Cerebellar cortex (tissue), 1 donor: ENCODE results near the gene TFEC.
"Not testable (repeated sequence)": the region's sequence is repeated elsewhere in the genome, so short reads cannot be mapped to it uniquely, and the experiment has no call there.

Source experiments
- DNase-seq: peaks from one replicate; pipeline ENCODE4 v3.0.0-alpha.2; 2015; ENCODE audit warnings: low spot score

Gene TFEC, protein sequence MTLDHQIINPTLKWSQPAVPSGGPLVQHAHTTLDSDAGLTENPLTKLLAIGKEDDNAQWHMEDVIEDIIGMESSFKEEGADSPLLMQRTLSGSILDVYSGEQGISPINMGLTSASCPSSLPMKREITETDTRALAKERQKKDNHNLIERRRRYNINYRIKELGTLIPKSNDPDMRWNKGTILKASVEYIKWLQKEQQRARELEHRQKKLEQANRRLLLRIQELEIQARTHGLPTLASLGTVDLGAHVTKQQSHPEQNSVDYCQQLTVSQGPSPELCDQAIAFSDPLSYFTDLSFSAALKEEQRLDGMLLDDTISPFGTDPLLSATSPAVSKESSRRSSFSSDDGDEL

DNA sequence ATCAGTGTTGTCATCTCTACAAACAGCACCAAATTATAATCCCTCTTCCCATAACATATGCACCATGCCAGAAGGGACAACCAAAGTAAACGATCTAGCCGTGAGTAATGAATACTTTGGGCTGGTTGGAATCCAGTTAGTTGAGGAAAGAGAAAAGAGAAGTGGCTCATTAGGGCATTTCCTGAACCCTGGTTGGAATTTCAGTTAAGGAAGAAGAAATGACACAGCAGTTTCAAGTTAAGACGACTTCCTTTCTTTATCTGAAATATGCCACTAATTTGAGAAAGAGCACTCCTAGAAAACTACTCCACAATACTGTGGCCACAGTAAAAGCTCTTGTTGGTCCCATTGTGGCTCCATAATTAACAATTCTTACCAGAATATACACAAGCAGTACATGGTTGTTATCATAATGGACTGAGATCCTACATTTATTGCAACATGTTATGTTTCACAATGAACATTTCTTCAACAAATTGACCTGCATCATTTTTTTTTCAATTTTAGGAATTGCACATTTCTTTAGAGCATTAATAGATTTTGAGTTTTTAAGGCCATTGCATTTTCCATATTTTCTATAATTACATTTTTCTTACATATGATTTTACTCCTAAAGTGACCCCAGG is at the start of gene TFEC:
Gene TFEC (minus strand): TSS at position 113 of the 626 bp plus-strand sequence. CDS start 46,322 bp downstream, outside the sequence.
- no peak for DNase-seq

DNA sequence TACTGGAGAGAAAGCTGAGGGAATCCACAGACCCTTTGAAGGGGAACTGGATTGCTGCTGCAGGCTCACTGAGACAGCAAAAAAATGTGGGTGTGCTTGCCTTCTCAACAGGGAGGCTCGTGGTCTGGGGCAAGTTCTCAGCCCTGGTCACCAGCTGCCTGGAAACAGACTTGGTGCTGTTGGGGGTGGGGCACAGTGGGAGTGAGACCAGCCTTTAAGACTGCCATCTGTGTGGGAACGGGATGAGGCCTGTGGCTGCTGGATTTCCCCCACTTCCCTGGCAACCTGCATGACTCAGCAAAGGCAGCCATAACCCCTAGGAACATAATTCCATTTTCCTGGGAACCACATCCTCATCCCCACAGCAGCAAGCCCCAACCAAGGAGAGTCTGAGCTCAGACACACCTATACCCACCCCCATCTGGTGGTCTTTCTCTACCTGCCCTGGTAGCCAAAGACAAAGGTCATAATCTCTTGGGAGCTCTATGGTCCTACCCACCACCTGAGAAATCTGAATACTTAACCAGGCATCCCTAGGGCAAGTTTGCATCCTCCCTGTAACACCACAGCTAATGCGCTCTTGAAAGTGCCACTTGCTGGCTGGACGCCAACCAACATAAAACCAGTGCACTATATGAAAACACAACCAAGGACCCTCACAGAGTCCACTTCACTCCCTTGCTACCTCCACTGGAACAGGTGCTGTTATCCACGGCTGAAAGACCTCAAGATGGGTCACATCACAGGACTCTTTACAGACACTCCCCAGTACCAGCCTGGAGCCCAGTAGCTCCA is 45.0 kb upstream of the TFEC start:
- no peak for DNase-seq

DNA sequence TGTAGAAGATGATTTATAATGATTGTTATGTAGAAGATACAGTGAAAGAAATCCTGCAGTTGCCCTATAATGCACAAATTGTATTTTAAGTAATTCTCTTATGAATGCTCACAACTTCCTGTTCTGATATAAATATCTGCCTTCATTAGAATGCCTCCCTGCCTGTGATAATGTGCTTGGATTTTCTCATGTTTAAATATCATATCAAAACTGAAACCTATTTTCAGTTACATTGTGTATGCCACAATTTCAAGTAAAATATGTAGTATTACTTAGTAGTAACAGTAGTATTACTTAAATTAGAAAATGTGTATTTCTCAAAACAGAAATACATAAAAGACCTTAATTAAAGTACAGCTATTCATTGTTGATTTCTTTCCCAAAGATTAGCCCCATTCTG is 41.1 kb upstream of the TFEC start:
- no peak for DNase-seq

DNA sequence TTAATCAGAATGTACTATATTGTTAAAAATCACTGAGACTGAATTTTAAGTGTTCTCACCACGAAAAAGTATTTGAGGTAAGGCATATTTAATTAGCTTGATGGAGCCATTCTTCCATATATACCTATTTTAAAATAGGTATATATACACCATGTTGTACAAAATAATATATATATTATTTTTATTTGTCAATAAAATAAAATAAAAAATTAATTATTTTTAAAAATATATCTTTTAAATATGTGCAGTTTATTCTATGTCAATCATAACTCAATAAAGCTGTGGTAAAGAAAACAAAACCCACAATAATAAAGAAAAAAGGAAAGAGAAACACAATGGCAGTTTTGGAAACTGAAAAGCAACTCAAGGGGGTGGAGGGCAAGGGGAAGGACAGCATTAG is 33.6 kb upstream of the TFEC start:
- no peak for DNase-seq

DNA sequence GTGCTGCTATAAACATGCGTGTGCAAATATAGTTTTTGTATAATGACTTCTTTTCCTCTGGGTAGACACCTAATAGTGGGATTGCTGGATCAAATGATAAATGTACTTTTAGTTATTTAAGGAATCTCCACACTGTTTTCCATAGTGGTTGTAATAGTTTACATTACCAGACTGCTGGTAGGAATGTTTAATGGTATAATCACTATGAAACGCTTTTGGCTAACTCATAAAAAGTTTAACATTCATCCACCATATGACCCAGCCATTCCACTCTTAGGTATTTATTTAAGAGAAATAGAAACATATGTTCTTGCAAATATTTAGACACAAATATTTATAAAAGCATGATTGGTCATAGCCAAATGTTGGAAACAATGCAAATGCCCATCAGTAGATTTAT is 32.1 kb upstream of the TFEC start:
- DNase-seq = no peak

DNA sequence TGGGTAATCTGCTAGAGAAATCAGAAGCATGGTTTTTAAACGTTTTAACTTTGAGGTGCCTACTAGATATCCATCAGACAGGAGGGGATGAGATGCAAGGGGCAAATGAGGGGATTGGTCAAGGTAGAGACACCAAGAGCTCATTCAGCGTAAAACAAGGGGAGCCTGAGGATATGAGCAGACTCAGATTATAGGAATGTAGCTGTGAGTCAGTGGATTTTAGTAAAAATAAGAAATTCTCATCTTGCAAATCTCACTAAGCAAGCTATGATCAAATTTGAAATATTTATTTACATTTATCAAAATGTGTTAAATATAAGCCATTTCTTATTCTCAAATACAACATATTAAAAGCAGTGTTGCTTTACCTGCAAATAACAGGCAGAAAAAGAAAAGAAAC is 21.4 kb upstream of the TFEC start:
- DNase-seq = no peak

DNA sequence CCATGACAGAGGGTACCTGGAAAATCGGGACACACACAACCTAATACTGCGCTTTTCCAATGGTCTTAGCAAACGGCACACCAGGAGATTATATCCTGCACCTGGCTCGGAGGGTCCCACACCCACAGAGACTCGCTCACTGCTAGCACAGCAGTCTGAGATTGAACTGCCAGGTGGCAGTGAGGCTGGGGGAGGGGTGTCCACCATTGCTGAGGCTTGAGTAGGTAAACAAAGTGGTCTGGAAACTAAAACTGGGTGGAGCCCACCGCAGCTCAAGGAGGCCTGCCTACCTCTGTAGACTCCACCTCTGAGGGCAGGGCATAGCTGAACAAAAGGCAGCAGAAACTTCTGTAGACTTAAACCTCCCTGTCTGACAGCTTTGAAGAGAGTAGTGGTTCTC is 16.7 kb upstream of the TFEC start:
- not testable (repeated sequence) for DNase-seq

DNA sequence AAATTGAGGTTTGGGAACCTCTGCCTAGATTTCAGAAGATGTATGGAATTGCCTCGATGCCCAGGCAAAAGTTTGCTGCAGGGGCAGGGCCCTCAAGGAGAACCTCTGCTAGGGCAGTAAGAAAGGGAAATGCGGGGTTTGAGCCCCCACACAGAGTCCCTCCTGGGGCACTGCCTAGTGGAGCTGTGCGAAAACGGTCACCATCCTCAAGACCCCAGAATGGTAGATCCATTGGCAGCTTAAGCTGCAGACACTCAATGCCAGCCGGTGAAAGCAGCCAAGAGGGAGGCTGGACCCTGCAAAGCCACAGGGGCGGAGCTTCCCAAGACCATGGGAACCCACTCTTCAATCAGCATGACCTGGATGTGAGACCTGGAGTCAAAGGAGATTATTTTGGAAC is 15.0 kb upstream of the TFEC start:
- DNase-seq = no peak

DNA sequence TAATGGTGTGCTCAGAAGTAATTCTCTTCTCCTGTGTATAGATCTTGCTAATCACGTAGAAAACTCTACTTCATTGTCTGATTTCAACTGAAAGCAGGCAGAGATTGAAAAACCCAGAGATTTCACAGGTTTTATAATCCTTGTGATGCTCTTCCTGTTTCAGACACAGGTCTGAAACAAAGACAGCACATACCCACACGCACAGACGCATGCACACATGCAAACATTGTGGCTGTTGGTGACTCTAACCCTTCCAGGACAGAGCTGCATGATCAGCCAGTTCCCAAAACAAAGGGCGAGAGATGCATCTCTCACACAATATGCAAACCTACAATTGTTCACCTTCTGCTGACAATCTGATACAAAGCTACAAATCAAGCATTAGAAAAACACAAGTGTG is 11.1 kb upstream of the TFEC start:
- no peak for DNase-seq

DNA sequence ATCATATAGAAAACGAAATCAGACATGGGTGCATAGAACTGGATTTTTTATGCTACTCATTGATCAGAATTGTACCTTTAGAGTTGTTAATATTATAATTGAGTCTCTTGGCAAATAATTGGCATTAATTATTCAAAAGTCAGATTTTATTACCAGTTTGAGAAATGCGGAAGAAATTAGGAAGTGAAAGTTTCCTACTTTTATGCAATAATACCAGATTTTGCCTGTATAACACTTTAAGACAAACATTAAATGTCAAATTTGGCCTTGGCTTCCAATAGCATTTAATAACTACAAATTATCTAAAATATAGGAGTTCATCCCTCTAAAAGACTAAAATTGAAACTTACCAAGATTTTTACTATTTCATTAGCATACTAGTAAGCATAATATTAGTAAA is 6.8 kb upstream of the TFEC start:
- no peak for DNase-seq

DNA sequence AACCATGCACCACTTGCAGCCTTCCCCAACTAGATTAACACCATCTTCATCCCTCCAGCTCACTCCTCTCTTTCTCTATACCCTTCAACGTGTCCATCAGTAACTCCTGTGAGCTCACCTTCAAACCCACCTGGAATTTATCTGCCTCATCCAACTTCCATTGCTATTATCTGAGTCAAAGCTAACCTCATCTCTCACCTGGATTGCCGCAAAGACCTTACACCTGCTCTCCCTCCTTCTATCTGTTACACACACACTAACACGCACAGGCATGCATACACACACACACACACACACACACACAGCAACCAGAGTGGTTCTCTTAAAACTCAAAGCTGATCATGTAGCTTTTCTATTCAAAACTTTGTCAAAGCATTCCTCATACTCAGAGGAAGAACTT is 3.8 kb upstream of the TFEC start:
- DNase-seq = no peak

DNA sequence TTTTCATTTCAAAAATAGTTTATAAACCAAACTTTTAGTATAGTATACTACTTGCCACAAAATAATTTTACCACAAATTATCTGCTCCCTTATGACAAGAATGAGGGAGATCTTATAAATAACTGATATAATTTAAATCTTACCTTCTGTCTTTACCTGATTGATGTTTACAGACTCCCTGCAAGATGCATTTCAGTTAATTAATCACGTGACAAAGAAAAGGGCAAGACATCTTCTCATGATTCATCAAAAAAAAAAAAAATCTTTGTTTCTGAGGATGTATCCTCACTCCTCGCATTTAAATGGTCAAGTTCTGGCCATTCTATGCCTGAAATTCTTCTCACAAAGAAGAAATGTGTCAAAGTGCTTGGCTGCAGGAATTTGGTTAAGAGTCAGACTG is 2.3 kb upstream of the TFEC start:
- no peak for DNase-seq

DNA sequence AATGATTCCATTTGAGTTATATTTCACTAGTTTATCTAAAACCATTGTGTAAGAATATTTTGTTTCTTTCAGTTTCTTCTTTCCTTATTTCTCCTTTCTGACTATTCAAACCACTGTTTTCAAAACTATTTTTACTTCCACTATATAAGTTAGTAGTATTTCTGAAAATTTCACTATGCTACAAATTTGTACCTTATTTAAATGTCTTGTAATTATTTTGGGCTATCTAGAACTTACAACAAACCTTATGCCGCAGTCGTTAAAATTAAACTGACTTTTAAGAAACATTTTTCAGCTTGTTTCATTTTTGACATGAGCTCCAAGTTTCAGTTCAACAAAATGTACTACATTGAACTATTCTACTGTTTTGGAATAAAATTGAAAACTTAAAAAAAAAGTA is 1.8 kb downstream of the TFEC start:
- DNase-seq = no peak

DNA sequence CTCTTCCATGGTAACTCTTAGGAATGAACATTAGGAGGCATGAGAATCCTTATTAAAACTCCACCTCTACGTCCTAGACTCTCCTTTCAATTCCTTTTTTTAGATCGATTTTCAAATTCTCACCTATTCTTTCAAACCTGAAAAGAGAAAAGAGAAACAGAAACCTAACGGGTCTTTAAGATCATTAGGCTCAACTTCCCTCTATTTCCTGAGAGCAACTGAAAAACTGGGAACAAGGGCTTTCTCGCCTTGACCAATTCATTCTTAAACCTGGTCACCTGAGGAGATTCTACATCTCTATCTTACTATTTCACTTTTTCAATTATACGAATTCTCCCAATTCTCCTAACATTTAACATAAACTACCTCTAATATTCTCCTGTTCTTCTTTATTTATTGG is 2.8 kb downstream of the TFEC start:
- DNase-seq = no peak

DNA sequence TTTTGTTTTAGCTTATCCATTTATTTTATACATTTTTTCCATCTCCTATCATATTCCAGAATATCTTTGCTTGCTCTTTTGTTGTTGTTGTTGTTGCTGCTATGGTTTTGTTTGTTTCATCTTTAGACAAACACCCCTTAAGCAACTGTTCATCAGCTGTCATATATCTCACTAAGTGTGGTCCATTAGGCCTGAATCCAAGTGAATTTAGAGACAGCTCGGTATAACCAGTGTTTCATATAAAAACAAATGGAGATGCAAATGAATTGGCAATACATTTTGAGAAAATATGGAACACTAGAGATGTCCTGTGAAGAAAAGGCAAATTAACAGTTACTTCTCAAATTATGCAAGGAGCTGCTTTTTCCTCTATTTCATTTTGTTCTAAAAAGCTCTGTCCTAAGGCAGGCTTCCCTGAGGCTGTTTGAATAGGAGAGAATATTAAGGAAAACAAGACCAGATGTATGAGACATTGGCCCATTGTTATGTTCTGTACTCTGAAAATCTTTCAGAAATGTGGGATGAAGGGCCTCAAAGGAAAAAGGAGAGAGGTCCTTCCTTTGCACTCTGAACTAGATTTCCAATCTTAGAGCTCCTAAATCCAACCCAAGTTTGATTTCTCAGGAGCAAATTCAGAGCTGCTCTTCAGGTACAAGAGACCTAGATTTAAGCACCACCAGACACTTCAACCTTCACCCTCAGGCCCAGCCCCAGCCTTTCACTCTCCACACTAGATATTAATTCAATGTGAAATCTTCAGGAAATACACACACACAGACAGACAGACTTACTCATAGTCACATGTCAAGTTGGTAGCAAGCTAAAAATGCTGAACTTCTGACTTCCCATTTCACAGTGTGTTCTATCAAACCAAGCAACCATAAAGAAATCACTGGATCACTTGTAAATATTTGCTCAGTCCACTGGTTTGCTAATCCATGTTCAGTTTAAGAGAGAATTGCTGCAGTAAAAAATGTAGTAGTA is 5.4 kb downstream of the TFEC start:
- DNase-seq = no peak

DNA sequence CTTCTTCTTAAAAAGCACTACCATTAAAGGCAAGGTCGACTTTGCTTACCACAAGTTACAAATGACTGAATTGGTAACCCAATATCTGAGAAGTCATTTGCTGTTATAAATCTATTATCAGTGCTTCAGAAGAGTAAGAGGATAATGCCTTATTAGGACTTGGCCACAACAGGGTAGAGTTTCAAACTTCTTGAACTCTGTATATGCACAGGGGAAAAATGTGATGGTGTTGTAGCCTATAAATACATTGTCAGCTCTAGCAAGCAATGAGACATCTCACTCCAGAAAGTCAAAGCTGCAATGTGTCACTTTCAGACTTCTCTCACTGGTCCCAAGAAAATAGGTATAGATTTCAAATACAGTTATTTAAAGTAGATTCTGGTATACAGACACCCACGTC is 9.3 kb downstream of the TFEC start:
- no peak for DNase-seq

DNA sequence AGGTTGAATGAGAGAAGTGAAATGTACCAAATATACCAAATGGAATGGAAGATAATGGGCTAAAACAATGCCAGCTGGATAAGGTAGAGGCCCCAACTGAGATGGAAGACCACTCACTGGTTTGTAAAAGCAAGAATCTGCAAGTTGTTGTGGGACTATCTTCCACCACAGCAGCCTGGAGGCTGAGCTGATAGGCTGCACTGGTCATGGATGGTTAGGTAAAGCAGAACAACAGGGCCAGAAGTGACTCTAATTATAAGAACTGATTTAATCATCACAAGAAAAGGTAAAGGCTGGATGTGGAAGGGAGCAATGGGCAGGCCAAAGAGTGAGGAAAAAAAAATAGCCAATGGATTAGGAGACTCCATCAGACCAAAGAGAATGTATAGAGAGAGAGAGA is 11.8 kb downstream of the TFEC start:
- DNase-seq = no peak

DNA sequence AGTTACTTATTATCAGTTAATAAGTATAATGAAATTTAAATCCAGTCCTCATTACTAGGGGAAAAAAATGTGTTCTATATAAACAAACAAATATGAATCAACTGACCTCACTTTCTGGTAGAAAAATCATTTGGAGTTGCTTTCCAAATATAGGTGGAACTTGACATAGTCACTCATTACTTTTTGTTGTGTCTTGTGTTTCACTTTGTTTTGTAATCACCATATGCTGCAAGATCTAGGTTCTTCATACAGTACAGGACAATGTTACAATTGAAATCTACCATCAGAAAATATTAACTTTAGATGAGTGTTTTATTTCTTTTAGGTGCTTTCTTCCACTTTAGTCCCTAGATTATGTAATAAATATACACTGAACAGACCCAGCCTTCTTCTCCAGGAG is 16.9 kb downstream of the TFEC start:
- DNase-seq = no peak

DNA sequence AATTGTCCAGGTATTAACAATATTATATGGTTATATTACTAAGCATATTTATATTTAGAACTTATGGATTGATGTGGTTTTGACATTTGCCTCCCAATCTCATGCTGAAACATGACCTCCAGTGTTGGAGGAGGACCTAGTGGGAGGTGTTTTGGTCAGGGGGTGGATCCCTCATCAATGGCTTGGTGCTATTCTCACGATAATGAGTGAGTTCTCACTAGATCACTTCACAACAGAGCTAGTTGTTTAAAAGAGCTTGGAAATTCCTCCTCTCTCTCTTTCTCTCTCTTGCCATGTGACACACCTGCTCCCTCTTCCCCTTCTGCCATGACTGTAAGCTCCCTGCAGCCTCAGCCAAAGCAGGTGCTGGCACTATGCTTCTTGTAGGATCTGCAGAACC is 19.0 kb downstream of the TFEC start:
- no peak for DNase-seq

DNA sequence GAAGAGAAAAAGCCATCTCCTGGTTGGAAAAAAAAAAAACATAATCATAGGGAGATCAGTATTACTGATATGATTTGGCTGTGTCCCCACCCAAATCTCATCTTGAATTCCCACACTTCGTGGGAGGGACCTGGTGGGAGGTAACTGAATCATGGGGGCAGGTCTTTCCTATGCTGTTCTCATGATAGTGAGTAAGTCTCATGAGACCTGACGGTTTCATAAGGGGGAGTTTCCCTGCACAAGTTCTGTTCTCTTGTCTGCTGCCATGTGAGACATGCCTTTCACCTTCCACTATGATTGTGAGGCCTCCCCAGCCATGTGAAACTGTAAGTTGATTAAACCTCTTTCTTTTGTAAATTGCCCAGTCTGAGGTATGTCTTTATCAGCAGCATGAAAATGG is 25.8 kb downstream of the TFEC start:
- not testable (repeated sequence) for DNase-seq

DNA sequence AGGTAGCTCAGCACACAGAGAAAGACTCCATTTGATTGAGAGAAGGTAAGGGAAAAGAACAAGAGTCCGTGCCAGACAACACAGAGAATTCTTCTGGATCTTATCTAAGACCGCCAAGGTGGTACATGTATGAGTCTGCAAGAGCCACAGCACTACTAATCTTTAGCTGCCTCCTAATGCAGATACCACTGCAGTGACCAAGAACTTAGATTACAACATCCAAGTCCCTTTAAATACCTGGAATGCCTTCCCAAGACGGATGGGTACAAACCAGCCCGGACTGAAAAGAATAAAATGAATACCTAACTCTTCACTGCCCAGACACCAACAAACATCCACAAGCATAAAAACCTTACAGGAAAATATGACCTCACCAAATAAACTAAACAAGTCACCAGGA is 33.3 kb downstream of the TFEC start:
- no peak for DNase-seq

DNA sequence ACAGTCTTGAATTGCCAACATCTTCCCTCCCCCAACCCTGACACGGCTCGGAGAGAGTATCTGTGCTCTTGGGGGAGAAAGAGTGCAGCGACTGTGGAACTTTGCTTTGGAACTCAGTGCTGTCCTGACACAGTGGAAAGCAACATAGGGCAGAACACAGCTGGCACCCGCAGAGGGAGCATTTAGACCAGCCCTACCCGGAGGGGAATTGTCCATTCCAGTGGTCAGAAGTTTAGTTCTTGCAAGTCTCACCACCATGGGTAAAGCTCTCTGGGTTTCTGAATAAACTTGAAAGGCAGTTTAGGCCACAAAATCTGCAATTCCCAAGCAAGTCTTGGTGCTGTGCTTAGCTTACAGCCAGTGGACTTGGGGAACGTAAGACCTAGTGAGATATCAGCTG is 34.9 kb downstream of the TFEC start:
- DNase-seq = no peak
